Measurements from ENCODE around the gene SBF2.

GRCh38 chr11:9787260-9787659, 506.8 kb downstream of the SBF2 start:
- no peak for TF ChIP-seq GATA2 (IDR thresholded peaks at IDR 0.05; ENCODE audit: low read depth, low read length)
- no peak for TF ChIP-seq GATA3 (IDR thresholded peaks at IDR 0.05; ENCODE audit: low read depth, low read length)

All from SH-SY5Y (cell line).